IPS-NIHi7 (cell line): ENCODE measurements around the gene LRRC4C.
"Not testable (repeated sequence)": the region's sequence is repeated elsewhere in the genome, so short reads cannot be mapped to it uniquely, and the experiment has no call there.

Source experiments
- DNase-seq: peaks from one replicate; pipeline ENCODE4 v3.0.0; 2012; ENCODE audit warnings: mixed read lengths; ENCODE audit errors: extremely low spot score

LRRC4C gene

DNA sequence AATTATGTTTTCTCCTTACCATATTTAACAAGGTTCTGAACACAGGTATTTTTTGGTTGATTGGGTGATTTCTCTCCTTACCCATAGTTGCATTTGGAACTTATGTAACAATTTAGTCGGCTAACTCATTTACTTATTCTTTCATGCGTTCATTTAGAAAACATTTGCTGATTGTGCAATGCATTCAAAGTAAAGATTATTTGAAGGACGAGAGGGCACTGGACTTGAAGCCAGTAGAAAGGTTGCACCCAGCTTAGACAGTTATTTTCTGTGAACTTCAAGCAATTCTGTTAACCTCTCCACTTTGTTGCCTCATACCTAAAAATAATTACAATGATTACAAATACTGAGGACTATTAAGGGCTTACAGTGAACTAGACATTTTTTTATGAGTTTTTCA, 769.6 kb downstream of the LRRC4C start:
- no peak for DNase-seq

DNA sequence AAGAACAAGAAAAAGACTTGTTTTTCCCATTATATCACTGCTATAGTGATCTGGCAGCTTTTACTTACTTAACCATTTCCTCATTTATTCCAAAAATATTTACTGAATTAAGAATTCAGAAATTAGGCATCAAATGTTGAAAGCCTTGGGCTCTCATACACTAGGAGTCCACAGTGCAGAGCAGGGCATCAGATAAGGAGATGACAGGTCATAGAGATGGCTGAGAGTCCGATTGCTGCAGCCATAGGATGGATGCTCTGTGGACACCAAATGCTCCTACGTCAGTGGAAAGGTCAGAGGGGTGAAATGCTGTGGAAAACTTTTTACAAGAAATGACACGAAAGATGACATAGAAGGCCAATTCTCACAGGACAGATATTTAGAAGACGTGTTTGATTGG, 771.1 kb downstream of the LRRC4C start:
- no peak for DNase-seq

GRCh38 chr11:40686765-40687164, 772.7 kb downstream of the LRRC4C start:
- no peak for DNase-seq

DNA sequence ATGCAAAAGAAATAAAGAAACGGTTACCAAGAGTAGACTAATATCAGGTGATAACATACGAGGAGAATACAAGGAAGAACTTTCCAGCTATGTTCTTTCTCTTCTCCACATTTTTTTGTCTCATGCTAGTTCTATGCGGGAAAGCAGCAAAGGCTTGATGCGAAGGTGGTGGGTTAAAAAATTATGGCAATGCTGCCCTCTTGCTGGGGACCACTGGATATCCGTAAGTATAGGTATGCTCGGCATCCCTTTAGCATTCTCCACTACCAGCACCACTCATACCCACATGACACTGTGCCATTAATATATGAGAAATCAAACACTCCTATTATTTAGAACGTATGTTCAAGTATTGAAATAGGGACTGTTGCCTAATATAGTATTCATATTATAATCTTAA, 776.4 kb downstream of the LRRC4C start:
- DNase-seq, result peak; percentile 14

- DNase-seq, result no peak
Measured at GRCh38 chr11:40679276-40679675, 780.2 kb downstream of the LRRC4C start.

DNA sequence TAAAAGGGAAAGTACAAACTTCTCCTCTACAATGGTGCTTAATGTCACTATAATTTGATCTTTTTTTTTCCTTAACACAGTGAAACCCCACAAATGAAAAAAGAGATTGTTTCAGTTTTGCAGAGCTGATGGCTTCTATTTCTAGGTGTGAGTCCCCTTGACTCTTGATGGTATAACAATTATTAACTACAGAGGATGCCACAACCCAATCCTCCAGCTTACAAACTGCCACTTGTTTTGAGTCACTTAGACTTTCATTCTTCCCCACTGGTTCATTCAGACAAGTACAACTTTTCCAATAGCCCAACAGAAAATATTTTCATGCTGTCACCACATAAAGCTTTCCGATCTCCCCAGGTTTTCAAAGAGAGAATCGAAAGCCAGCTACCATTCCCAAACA, 812.2 kb downstream of the LRRC4C start:
- no peak for DNase-seq

DNA sequence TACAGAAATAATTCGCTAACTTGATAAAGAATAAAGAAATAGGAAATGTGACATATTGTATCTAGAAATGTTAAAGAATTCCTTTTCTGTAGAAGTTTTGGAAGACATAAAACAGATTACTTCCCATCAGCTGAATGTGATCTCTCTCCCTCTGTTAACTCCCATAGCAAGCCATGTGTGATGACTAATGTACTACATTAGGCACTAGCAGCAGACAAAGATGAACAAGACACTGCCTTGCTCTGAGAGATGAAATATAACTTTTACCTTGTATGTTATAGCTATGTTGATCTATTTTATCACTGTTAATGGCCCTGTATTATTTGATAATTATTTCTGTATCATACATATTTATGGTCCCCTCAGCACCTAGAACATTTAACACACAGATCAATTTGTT, 817.2 kb downstream of the LRRC4C start:
- no peak for DNase-seq

DNA sequence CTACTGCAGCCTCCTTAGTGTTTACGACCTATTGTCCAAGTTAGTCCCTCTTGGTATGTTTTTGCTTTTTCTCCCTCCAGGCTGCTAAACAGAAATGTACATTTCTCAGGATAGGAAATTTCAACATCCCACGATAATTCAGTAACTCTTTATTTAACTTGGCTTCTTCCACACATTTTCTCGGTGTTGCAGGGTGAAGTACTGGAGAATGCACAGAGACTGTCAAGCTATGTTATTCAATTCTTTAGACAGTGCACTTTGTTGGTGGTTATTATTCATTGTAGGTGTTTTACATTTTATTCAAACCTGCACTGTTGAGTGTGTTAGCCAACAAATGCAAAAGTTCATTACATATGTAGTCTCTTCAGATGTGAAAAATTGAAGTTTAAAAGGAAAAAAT, 839.8 kb downstream of the LRRC4C start:
- no peak for DNase-seq

DNA sequence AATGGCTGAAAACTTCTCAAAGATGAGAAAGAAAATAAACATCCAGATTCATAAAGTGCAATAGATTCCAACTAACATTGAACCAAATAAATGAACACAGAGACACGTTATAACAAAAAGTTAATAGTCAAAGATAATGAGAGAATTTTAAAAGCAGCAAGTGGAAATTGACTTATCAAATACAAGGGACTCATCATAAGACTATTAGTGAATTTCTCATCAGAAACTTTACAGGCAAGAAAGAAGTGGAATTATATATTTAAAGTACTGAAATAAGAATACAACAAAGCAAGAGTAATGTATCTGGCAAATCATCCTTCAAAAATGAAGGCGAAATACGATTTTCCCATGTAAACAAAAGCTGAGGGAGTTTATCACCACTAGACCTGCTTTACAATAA, 852.7 kb downstream of the LRRC4C start:
- no peak for DNase-seq

DNA sequence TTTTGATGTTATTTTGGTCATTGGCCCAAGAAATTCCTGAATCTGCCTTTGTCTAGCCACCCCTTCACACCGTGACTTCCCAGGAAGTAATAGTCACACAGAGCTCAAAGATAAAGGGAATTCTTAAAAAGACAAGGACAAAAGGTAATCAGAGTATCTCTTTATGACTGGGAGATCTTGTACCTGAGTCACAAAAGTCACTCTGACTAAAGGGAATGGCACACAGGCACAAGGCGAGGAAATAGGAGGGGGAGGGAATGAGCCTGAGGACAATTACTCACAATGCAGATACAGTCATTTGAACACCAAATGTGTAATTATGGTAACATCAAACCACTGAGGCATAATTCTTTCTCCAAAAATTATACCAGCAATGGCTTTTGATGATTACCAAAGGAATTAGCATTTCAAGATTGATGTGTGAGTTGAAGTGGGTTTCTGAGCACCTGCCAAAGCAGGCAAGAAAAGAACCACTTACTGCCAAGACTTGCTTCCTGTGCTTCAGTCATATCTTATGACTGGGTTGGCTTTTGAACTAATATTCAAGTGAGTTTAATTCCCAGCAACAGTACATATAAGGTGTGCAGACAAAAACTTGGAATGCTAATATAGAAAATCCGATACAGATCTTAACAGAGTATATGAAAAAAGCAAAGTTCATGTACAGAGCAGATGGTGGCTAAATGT, 856.4 kb downstream of the LRRC4C start:
- peak; percentile 32 for DNase-seq

DNA sequence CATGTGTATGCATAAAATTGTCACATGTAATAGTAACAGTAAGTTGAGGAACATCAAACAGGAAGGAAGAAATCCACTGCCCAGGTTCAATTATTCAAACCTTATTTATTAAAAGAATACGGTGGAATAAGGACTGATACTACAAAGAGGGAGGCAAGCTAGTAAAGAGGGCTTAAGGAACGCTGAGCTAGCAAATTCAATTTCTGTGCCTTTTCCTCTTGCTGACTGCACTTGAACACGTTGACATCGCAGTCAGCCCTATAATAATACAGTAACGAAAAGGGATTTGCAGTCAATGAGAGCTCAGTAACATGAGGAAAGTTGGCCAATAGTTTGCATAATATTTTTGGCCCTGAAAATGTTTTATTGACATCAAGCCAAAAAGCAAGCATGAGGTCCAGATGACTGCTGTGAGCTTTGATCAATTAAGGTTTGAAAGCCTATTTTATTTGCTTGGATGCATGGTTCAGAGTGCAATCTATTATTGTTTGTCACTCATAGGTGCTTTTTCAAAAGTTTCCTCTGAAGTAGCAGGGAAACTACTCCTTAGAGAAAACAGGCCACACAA, 861.8 kb downstream of the LRRC4C start:
- DNase-seq, result no peak

- DNase-seq, result no peak
Measured at GRCh38 chr11:40573254-40573891, 886.1 kb downstream of the LRRC4C start.

DNA sequence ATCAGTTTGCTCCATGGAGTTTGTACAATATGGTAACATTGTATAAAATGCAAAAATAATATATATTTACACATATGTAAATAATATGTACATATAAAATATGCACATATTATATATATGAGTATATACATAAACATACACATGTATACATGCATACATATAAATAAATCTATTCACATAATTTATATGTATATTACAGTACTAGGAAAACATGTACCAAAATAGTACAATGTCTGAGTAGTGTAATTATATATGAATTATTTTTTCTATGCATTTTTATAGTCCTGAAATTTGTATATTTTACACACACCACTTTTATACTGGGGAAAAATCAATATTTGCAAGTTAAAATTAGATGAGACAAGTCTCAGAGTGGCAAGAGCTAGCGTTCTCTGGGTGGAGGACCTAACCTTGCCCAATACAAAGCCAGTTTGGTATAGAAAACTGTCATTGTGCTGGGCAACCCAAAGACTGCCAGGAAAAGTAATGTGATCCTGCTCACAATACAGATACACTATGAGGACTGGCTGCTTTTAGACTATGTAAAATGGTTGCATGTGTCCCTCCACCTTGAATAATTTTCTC, 889.4 kb downstream of the LRRC4C start:
- no peak for DNase-seq

GRCh38 chr11:40567392-40567791, 892.1 kb downstream of the LRRC4C start:
- no peak for DNase-seq

- DNase-seq, result no peak
Measured at GRCh38 chr11:40544162-40544561, 915.3 kb downstream of the LRRC4C start.

GRCh38 chr11:40542821-40543220, 916.6 kb downstream of the LRRC4C start:
- no peak for DNase-seq

- no peak for DNase-seq
Measured at GRCh38 chr11:40537734-40538133, 921.7 kb downstream of the LRRC4C start.

GRCh38 chr11:40522080-40522479, 937.4 kb downstream of the LRRC4C start:
- not testable (repeated sequence) for DNase-seq

DNA sequence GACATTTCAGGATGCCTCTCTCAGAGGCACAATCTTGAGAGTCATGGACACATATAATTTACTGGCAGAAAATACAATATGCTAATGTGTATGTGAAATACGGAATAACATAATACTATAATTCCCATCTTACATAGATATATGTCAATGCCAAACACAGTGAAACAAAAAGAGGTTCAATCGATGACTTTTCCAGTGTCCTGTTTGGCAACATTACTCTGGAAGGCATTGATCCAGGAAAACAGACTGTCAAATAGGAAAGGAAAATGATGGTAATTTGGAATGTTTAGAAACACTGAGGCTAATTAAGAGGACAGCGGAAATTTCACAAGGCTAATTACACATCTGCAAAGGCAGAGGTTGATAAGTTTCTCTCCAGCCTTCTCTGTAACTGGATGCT, 942.3 kb downstream of the LRRC4C start:
- no peak for DNase-seq

DNA sequence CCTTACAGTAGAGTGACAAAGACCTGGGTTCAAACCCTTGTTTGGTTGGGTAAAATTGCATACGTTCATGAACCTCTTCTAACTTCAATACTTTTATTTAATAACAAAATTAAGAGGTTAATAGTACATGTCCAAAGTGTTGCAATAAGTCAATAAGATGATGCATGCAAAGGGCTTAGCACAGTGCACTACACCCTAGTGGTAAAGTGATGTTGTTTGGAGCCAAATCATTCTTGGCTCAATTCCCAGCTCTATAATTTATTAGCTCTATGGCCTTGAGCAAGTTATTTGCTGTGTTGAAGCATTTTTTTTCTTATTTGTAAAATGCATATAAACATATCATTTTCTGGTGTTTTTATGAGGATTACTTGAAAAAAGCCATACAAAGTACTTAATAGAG, 945.3 kb downstream of the LRRC4C start:
- no peak for DNase-seq

GRCh38 chr11:40513281-40513680, 946.2 kb downstream of the LRRC4C start:
- peak; percentile 15 for DNase-seq

DNA sequence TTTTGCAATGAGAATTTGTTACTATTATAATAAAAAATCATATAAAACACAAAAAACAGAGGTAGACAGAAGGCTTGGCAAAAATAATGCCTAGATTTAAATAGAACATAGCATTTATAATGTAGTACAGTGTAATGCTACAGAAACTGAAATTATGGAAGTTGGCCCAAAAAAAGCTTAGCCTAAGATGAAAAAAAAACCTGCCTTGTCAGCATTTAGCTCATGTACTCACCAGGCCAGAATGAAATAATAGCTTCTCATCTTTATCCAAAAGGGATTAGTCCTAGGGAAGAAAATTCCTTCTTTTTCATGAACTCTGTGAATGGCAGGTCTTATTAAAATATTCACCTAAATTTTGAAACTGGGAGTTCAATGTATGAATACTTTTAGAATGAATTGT, 951.1 kb downstream of the LRRC4C start:
- DNase-seq, result no peak

DNA sequence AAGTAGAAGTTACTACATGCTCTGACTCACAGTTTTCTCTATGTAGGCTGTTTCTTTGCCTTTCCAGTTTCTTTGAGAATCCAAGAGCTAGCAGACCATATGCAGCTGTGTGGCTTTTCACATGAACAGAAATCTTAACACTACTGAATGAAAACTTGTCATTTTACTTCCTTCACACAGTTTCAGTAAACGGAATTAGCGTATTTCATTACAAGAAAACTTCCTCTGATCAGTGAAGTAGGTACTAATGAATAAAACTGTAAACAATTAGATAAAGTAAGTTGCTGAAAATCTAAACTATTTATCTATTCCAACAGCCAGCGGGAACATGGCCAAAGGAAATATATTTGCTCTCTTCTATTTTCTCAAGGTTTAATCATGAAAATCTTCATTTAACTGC, 953.2 kb downstream of the LRRC4C start:
- no peak for DNase-seq
